H9 (cell line): Measurements from ENCODE around the gene CDC42EP4. TPM values are rescaled to one million over a fixed set of nuclear protein-coding genes. Genes with fewer than 3 reads are reported as not detected.
"Not testable (repeated sequence)": the region's sequence is repeated elsewhere in the genome, so short reads cannot be mapped to it uniquely, and the experiment has no call there.

ENCODE experiments used
- DNase-seq: peaks from one replicate; pipeline ENCODE4 v3.0.0-alpha.2; 2017
- H2AFZ ChIP-seq: one replicate; pipeline ENCODE4 v1.6.1; 2013; ENCODE audit warnings: mild to moderate bottlenecking, low read length, control low read depth, moderate library complexity
- H2AK5ac ChIP-seq: 2 replicates; pipeline ENCODE4 v1.6.1; 2013; ENCODE audit warnings: low read length, control low read depth, mixed read lengths; ENCODE audit not compliant: insufficient read length
- H2BK120ac ChIP-seq: one replicate; pipeline ENCODE4 v1.6.1; 2013; ENCODE audit warnings: low read depth, mild to moderate bottlenecking, low read length, control low read depth, inconsistent platforms; ENCODE audit not compliant: poor library complexity, severe bottlenecking
- H2BK12ac ChIP-seq: 2 replicates; pipeline ENCODE4 v1.6.1; 2013; ENCODE audit warnings: low read length, control low read depth, mixed read lengths, low read depth; ENCODE audit not compliant: insufficient read length
- H2BK15ac ChIP-seq: 2 replicates; pipeline ENCODE4 v1.6.1; 2013; ENCODE audit warnings: low read depth, low read length, control low read depth
- H2BK20ac ChIP-seq: one replicate; pipeline ENCODE4 v1.6.1; 2013; ENCODE audit warnings: low read depth, mild to moderate bottlenecking, low read length, control low read depth, inconsistent platforms; ENCODE audit not compliant: poor library complexity, severe bottlenecking
- H2BK5ac ChIP-seq: 2 replicates; pipeline ENCODE4 v1.6.1; 2013; ENCODE audit warnings: low read length, control low read depth, mixed read lengths; ENCODE audit not compliant: insufficient read length
- H3K14ac ChIP-seq: 2 replicates; pipeline ENCODE4 v1.6.1; 2013; ENCODE audit warnings: low read length, control low read depth; ENCODE audit not compliant: insufficient read depth
- H3K18ac ChIP-seq: 2 replicates; pipeline ENCODE4 v1.6.1; 2013; ENCODE audit warnings: low read depth, mild to moderate bottlenecking, mixed read lengths, low read length, control low read depth; ENCODE audit not compliant: insufficient read length
- H3K23ac ChIP-seq: 2 replicates; pipeline ENCODE4 v1.6.1; 2013; ENCODE audit warnings: low read length, control low read depth, mixed read lengths, low read depth; ENCODE audit not compliant: insufficient read length
- H3K23me2 ChIP-seq: 2 replicates; pipeline ENCODE4 v1.6.1; 2013; ENCODE audit warnings: low read depth, mild to moderate bottlenecking, mixed read lengths, low read length, control low read depth; ENCODE audit not compliant: insufficient read length, poor library complexity, severe bottlenecking
- H3K27ac ChIP-seq: 2 replicates; pipeline ENCODE4 v1.5.1; 2013; ENCODE audit warnings: low read length, control low read depth, mixed read lengths, low read depth; ENCODE audit not compliant: insufficient read length
- H3K27me3 ChIP-seq: 2 replicates; pipeline ENCODE4 v1.6.1; 2013; ENCODE audit warnings: low read length, control low read depth, inconsistent platforms; ENCODE audit not compliant: insufficient read depth
- H3K4ac ChIP-seq: 2 replicates; pipeline ENCODE4 v1.6.1; 2013; ENCODE audit warnings: low read depth, mild to moderate bottlenecking, control low read depth, inconsistent platforms, low read length, moderate library complexity
- H3K4me1 ChIP-seq: 2 replicates; pipeline ENCODE4 v1.6.1; 2013; ENCODE audit warnings: low read length, control low read depth, inconsistent platforms; ENCODE audit not compliant: insufficient read depth
- H3K4me2 ChIP-seq: 2 replicates; pipeline ENCODE4 v1.6.1; 2013; ENCODE audit warnings: low read length, control low read depth, mixed read lengths; ENCODE audit not compliant: insufficient read length, insufficient read depth
- H3K56ac ChIP-seq: 2 replicates; pipeline ENCODE4 v1.6.1; 2013; ENCODE audit warnings: low read depth, mild to moderate bottlenecking, mixed read lengths, low read length, control low read depth; ENCODE audit not compliant: insufficient read length
- H3K79me1 ChIP-seq: 2 replicates; pipeline ENCODE4 v1.6.1; 2013; ENCODE audit warnings: low read depth, mild to moderate bottlenecking, moderate library complexity, low read length, control low read depth, inconsistent platforms; ENCODE audit not compliant: insufficient read depth, poor library complexity, severe bottlenecking
- H3K79me2 ChIP-seq: 2 replicates; pipeline ENCODE4 v1.6.1; 2013; ENCODE audit warnings: low read length, control low read depth, inconsistent platforms; ENCODE audit not compliant: insufficient read depth
- H3K9ac ChIP-seq: 2 replicates; pipeline ENCODE4 v1.6.1; 2013; ENCODE audit warnings: low read length, control low read depth, mixed read lengths; ENCODE audit not compliant: insufficient read length; ENCODE audit errors: extremely low read depth
- H3K9me3 ChIP-seq: one replicate; pipeline ENCODE4 v1.6.1; 2013; ENCODE audit warnings: low read depth, low read length, inconsistent platforms; ENCODE audit not compliant: control insufficient read depth
- H3T11ph ChIP-seq: one replicate; pipeline ENCODE4 v1.6.1; 2013; ENCODE audit warnings: mild to moderate bottlenecking, low read length, control low read depth, inconsistent platforms
- H4K20me1 ChIP-seq: one replicate; pipeline ENCODE4 v1.6.1; 2013; ENCODE audit not compliant: control insufficient read depth, insufficient read length, insufficient read depth
- H4K5ac ChIP-seq: 2 replicates; pipeline ENCODE4 v1.6.1; 2013; ENCODE audit warnings: low read depth, mild to moderate bottlenecking, mixed read lengths, low read length, control low read depth; ENCODE audit not compliant: insufficient read length
- H4K8ac ChIP-seq: replicated peaks from 2 replicates; pipeline ENCODE4 v1.6.1; 2013; ENCODE audit warnings: low read length, control low read depth, mixed read lengths, low read depth; ENCODE audit not compliant: insufficient read length
- H4K91ac ChIP-seq: 2 replicates; pipeline ENCODE4 v1.6.1; 2013; ENCODE audit warnings: low read depth, mild to moderate bottlenecking, moderate library complexity, mixed read lengths, low read length, control low read depth; ENCODE audit not compliant: insufficient read length
- H3K27ac Mint-ChIP-seq, 3 experiments: 2 replicates in 2 of 3; 3 replicates in 1 of 3; pipeline ENCODE4 v1.8.0; 2020 to 2021; ENCODE audit warnings: mixed read lengths in 3 of 3, mild to moderate bottlenecking in 1 of 3, moderate library complexity in 1 of 3
- H3K27me3 Mint-ChIP-seq: 2 replicates; pipeline ENCODE4 v1.8.0; 2021; ENCODE audit warnings: low read depth, mild to moderate bottlenecking, moderate library complexity, mixed read lengths
- H3K36me3 Mint-ChIP-seq, 3 experiments: 2 replicates in 2 of 3; 3 replicates in 1 of 3; pipeline ENCODE4 v1.8.0; 2020 to 2021; ENCODE audit warnings: low read depth in 3 of 3, mixed read lengths in 3 of 3; ENCODE audit not compliant: insufficient read depth in 1 of 3
- H3K4me1 Mint-ChIP-seq, 2 experiments: 2 replicates each; pipeline ENCODE4 v1.8.0; 2020; ENCODE audit warnings: mixed read lengths in 2 of 2
- H3K4me3 Mint-ChIP-seq, 2 experiments: 2 replicates in 1 of 2; 3 replicates in 1 of 2; pipeline ENCODE4 v1.8.0; 2020 to 2021; ENCODE audit warnings: mild to moderate bottlenecking in 2 of 2, mixed read lengths in 2 of 2, moderate library complexity in 1 of 2
- H3K9me3 Mint-ChIP-seq, 2 experiments: 2 replicates in 1 of 2; 3 replicates in 1 of 2; pipeline ENCODE4 v1.8.0; 2020; ENCODE audit warnings: mild to moderate bottlenecking in 2 of 2, mixed read lengths in 2 of 2, moderate library complexity in 1 of 2
- WGBS: extraction: QIAGEN DNeasy Blood & Tissue Kit; methylation state at CpG from one replicate; pipeline ENCODE4 v1.1.7; 2013; ENCODE audit warnings: missing lambda C conversion rate, low lambda C conversion rate, mixed read lengths; ENCODE audit not compliant: insufficient read length; ENCODE audit errors: extremely low coverage; 5-methylcytosine and 5-hydroxymethylcytosine counted together
- total RNA-seq: library from RNA; stranded (reverse); gene quantifications from 2 replicates; pipeline ENCODE4 v1.2.1, GENCODE V29; 2021
- TF ChIP-seq, protein P1 (sequence below): fragments of 200-600 bp; sonication (generic); conservative IDR thresholded peaks from 3 replicates; pipeline ENCODE4 v1.8.0; 2021; ENCODE audit warnings: antibody characterized with exemption, mild to moderate bottlenecking

Gene CDC42EP4
- total RNA-seq, 1 experiment from 2014 or later = 27.1 TPM

GRCh38 chr17:73313526-73314127 lies 1.8 kb upstream of the CDC42EP4 start:
- Histone ChIP-seq H3K4me2 (no peak overlapping the region), H2BK120ac (no peak overlapping the region), H4K5ac (no peak overlapping the region), H3K27ac (no peak overlapping the region), H2BK15ac (no peak overlapping the region), H2BK20ac (no peak overlapping the region), H4K91ac (no peak overlapping the region), H3K9me3 (no peaks in the 10 kb centered on the region), H3K4ac (no peak overlapping the region), H3K9ac (no peak overlapping the region), H3K27me3 (no peaks in the 10 kb centered on the region), H2AK5ac (no peak overlapping the region), H3K23ac (no peak overlapping the region), H3K23me2 (peaks cover 12% of the 10 kb centered on the region), H3K4me1 (peaks cover 2% of the 10 kb centered on the region; the same call in 1 of the 2 replicates), H4K20me1 (no peaks in the 10 kb centered on the region), H3T11ph (no peak overlapping the region), H2BK5ac (no peak overlapping the region), H3K56ac (no peak overlapping the region), H3K18ac (no peak overlapping the region), H4K8ac (no peak overlapping the region), H3K79me1 (no peaks in the 10 kb centered on the region), H2AFZ (no peak overlapping the region), H3K14ac (no peak overlapping the region), H3K79me2 (no peaks in the 10 kb centered on the region), H2BK12ac (no peak overlapping the region)
- H3K9me3 Mint-ChIP-seq = peaks cover 0 to 3% of the 10 kb centered on the region in 2 experiments; a peak in 1 of 5 replicates
- no peak for DNase-seq
- no peaks in the 10 kb centered on the region for H3K36me3 Mint-ChIP-seq
- peak overlapping the region; percentile 3 to 15; a peak in 3 of 5 replicates for H3K4me3 Mint-ChIP-seq
- H3K27ac Mint-ChIP-seq = peak overlapping the region in 2 of 3 experiments; percentile 29 to 93; a peak in 3 of 7 replicates
- WGBS = no CpG with 5 or more reads among the region's 8 CpGs
- H3K4me1 Mint-ChIP-seq = peaks cover 44 to 45% of the 10 kb centered on the region in 2 experiments
- H3K27me3 Mint-ChIP-seq = peaks cover 26% of the 10 kb centered on the region
- TF ChIP-seq, protein P1, sequence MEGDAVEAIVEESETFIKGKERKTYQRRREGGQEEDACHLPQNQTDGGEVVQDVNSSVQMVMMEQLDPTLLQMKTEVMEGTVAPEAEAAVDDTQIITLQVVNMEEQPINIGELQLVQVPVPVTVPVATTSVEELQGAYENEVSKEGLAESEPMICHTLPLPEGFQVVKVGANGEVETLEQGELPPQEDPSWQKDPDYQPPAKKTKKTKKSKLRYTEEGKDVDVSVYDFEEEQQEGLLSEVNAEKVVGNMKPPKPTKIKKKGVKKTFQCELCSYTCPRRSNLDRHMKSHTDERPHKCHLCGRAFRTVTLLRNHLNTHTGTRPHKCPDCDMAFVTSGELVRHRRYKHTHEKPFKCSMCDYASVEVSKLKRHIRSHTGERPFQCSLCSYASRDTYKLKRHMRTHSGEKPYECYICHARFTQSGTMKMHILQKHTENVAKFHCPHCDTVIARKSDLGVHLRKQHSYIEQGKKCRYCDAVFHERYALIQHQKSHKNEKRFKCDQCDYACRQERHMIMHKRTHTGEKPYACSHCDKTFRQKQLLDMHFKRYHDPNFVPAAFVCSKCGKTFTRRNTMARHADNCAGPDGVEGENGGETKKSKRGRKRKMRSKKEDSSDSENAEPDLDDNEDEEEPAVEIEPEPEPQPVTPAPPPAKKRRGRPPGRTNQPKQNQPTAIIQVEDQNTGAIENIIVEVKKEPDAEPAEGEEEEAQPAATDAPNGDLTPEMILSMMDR = no peak

DNA sequence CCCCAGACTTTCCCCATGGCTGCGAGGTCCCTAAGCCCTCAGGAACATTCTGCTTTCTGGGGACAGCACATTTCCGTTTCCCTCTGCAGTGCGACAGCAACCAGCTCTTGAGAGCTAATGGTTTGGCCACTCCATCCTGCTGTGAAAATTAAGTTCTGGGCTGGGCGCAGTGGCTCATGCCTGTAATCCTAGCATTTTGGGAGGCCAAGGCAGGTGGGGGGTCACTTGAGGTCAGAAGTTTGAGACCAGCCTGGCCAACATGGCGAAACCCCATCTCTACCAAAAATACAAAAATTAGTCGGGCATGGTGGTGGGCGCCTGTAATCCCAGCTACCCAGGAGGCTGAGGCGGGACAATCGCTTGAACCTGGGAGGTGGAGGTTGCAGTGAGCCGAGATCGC lies 1.1 kb upstream of the CDC42EP4 start:
- not testable (repeated sequence) for H4K20me1 ChIP-seq, H3K27me3 ChIP-seq, H3K14ac ChIP-seq, H3K9ac ChIP-seq, H4K91ac ChIP-seq, H3K4me1 ChIP-seq, H2AK5ac ChIP-seq, H2BK12ac ChIP-seq, H3K27ac Mint-ChIP-seq, H4K8ac ChIP-seq, H3K4ac ChIP-seq, H3K79me1 ChIP-seq, H3T11ph ChIP-seq, H3K36me3 Mint-ChIP-seq, H2BK120ac ChIP-seq, H2BK5ac ChIP-seq, H2AFZ ChIP-seq, H3K27ac ChIP-seq, H3K56ac ChIP-seq, H3K79me2 ChIP-seq, H3K18ac ChIP-seq, H3K23ac ChIP-seq, H2BK20ac ChIP-seq, H3K9me3 ChIP-seq, DNase-seq, H3K9me3 Mint-ChIP-seq, H2BK15ac ChIP-seq, H4K5ac ChIP-seq
- Mint-ChIP-seq H3K4me3 (peak overlapping the region; percentile 88 to 95; a peak in 4 of 5 replicates), H3K4me1 (peaks cover 49 to 52% of the 10 kb centered on the region in 2 experiments), H3K27me3 (peaks cover 26% of the 10 kb centered on the region)
- peaks cover 12% of the 10 kb centered on the region for H3K23me2 ChIP-seq
- WGBS = no CpG with 5 or more reads among the region's 11 CpGs
- peak overlapping the region; percentile 49 for H3K4me2 ChIP-seq
